Measurements from ENCODE around the gene NSD1. TPM values are rescaled to one million over a fixed set of nuclear protein-coding genes. Genes with fewer than 3 reads are reported as not detected.

NSD1 gene
- total RNA-seq, 2 experiments from 2014 or later = 87.6 to 93.3 TPM

DNA sequence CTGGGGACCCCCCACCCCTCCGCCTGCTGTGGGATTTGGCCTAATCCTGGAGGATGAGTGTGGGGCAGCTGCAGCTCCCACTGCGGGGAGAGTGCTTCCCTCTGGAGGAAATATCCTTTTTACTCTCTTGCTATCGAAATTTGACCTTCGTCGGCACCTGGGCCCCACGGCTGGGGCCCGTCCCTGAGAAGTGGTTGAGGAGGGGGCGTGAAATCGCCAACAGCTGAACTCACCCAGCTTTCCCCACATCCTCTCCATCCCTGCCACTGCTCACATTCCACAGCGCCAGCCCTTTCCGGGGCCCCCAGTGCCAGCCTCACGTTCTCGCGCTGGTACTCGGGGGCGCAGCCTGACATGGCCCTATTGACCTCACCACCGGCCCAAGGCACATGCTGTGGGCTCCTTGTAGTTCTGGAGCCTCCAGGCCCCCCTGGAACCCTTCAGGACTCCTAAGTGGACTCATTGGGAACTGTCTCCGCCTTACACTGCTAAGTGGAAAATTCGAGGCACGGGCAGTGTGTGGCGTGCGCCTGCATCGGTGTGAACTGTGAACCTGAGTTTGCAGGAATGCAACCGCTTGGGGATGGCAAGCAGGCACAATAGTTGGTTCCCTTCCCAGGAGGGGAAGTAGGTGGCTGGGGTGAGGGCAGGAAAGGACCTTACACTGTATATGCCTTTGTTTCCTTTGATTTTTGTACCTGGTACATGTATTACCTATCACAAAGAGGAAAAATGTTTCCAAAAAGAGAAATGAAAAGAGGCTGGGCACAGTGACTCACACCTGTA, 27.7 kb upstream of the NSD1 start:
- H3K4me3 Mint-ChIP-seq = no peak overlapping the region
- H3K9me3 Mint-ChIP-seq = no peaks in the 10 kb centered on the region
- no peak overlapping the region for H3K27ac ChIP-seq (ENCODE audit: low read depth in 1 of 2, low read length in 2 of 2)
- no peak for ATAC-seq (ENCODE audit: poor library complexity)
- H3K27me3 ChIP-seq (ENCODE audit: control insufficient read depth in 1 of 2, insufficient read depth in 2 of 2, low read length in 2 of 2) = peaks cover 0 to under 1% of the 10 kb centered on the region in 2 experiments
- H3K27ac Mint-ChIP-seq = no peak overlapping the region
- TF ChIP-seq, protein P1, sequence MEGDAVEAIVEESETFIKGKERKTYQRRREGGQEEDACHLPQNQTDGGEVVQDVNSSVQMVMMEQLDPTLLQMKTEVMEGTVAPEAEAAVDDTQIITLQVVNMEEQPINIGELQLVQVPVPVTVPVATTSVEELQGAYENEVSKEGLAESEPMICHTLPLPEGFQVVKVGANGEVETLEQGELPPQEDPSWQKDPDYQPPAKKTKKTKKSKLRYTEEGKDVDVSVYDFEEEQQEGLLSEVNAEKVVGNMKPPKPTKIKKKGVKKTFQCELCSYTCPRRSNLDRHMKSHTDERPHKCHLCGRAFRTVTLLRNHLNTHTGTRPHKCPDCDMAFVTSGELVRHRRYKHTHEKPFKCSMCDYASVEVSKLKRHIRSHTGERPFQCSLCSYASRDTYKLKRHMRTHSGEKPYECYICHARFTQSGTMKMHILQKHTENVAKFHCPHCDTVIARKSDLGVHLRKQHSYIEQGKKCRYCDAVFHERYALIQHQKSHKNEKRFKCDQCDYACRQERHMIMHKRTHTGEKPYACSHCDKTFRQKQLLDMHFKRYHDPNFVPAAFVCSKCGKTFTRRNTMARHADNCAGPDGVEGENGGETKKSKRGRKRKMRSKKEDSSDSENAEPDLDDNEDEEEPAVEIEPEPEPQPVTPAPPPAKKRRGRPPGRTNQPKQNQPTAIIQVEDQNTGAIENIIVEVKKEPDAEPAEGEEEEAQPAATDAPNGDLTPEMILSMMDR (IDR thresholded peaks at IDR 0.05) = no peak
- ChIA-PET POLR2A (no interaction called here), CTCF (no interaction called here)
- no peaks in the 10 kb centered on the region for H3K27me3 Mint-ChIP-seq
- H3K36me3 ChIP-seq (ENCODE audit: insufficient read depth, low read length) = no peaks in the 10 kb centered on the region
- no peak overlapping the region for H3K4me3 ChIP-seq (ENCODE audit: low read length)
- H3K9me3 ChIP-seq (ENCODE audit: control insufficient read depth in 1 of 2, insufficient read depth in 1 of 2, low read length in 2 of 2) = no peaks in the 10 kb centered on the region
- intact Hi-C loops (cut with DNase I, micrococcal nuclease) = no loop called here
- no peaks in the 10 kb centered on the region for H3K4me1 ChIP-seq (ENCODE audit: insufficient read depth, low read length)
- DNase-seq = no peak
- no peaks in the 10 kb centered on the region for H3K36me3 Mint-ChIP-seq (ENCODE audit: low read depth)
- no peaks in the 10 kb centered on the region for H3K4me1 Mint-ChIP-seq (ENCODE audit: low read depth)

DNA sequence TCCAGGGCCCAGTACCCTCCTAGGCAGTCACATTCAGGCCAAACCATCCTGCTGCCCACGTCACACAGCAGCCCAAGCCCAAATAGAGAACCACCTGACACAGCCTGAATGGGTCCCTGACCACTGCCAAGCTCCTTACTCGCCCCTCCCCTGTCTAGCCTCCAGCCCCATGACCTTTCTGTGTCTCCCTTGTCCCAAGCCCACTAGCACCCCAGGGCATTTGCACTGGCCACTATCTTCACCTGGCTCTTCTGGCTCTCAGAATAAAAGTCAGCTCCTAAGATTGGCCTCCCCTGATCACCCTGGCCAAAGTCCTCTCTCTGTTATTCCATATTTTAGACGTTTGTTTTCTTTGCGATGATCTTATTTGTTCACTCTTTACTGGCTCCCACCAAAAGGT, 26.4 kb upstream of the NSD1 start:
- Mint-ChIP-seq H3K27ac (no peak overlapping the region), H3K4me1 (ENCODE audit: low read depth) (no peaks in the 10 kb centered on the region)
- POLR2A ChIA-PET = no interaction called here

GRCh38 chr5:177109810-177110209, 23.8 kb upstream of the NSD1 start:
- TF ChIP-seq, protein P1 (IDR thresholded peaks at IDR 0.05) = no peak
- H3K4me3 Mint-ChIP-seq = no peak overlapping the region
- Histone ChIP-seq H3K9me3 (ENCODE audit: control insufficient read depth in 1 of 2, insufficient read depth in 1 of 2, low read length in 2 of 2) (no peaks in the 10 kb centered on the region), H3K4me1 (ENCODE audit: insufficient read depth, low read length) (peaks cover 11% of the 10 kb centered on the region), H3K27me3 (ENCODE audit: control insufficient read depth in 1 of 2, insufficient read depth in 2 of 2, low read length in 2 of 2) (no peaks in the 10 kb centered on the region), H3K4me3 (ENCODE audit: low read length) (no peak overlapping the region), H3K27ac (ENCODE audit: low read depth in 1 of 2, low read length in 2 of 2) (no peak overlapping the region), H3K36me3 (ENCODE audit: insufficient read depth, low read length) (no peaks in the 10 kb centered on the region)
- DNase-seq = no peak
- no peaks in the 10 kb centered on the region for H3K36me3 Mint-ChIP-seq (ENCODE audit: low read depth)
- H3K9me3 Mint-ChIP-seq = no peaks in the 10 kb centered on the region
- H3K27ac Mint-ChIP-seq = no peak overlapping the region
- no peaks in the 10 kb centered on the region for H3K27me3 Mint-ChIP-seq
- peaks cover 6% of the 10 kb centered on the region for H3K4me1 Mint-ChIP-seq (ENCODE audit: low read depth)
- intact Hi-C loops (cut with DNase I, micrococcal nuclease) = loop anchor here (2.0 to 10.0 kb wide), 7 partner anchors 87 to 449 kb away; partner anchors contain the start of gene MXD3 (in 1 of the 2)
- ChIA-PET POLR2A (no interaction called here), CTCF (no interaction called here)
- ATAC-seq (ENCODE audit: poor library complexity) = no peak

More for the DNA sequence above, 26.4 kb upstream of the NSD1 start:
- no peaks in the 10 kb centered on the region for H3K36me3 ChIP-seq (ENCODE audit: insufficient read depth, low read length)
- H3K9me3 ChIP-seq (ENCODE audit: control insufficient read depth in 1 of 2, insufficient read depth in 1 of 2, low read length in 2 of 2) = no peaks in the 10 kb centered on the region
- no peak overlapping the region for H3K4me3 ChIP-seq (ENCODE audit: low read length)
- Mint-ChIP-seq H3K4me3 (no peak overlapping the region), H3K9me3 (no peaks in the 10 kb centered on the region), H3K27me3 (no peaks in the 10 kb centered on the region), H3K36me3 (ENCODE audit: low read depth) (no peaks in the 10 kb centered on the region)
- peaks cover 7% of the 10 kb centered on the region for H3K4me1 ChIP-seq (ENCODE audit: insufficient read depth, low read length)
- CTCF ChIA-PET = no interaction called here
- H3K27ac ChIP-seq (ENCODE audit: low read depth in 1 of 2, low read length in 2 of 2) = no peak overlapping the region
- no peak for ATAC-seq (ENCODE audit: poor library complexity)
- H3K27me3 ChIP-seq (ENCODE audit: control insufficient read depth in 1 of 2, insufficient read depth in 2 of 2, low read length in 2 of 2) = no peaks in the 10 kb centered on the region
- intact Hi-C loops (cut with DNase I, micrococcal nuclease) = no loop called here
- DNase-seq = no peak
- TF ChIP-seq, protein P1 (IDR thresholded peaks at IDR 0.05) = no peak

Data from CD4-positive, alpha-beta T cell (primary cell).